ENCODE data around the gene EPS15.

EPS15 gene

GRCh38 chr1:51331206-51332100, 187.6 kb downstream of the EPS15 start (continued):
- TF ChIP-seq PRDM2 (tag by site-specific recombination; IDR thresholded peaks at IDR 0.05; ENCODE audit: borderline replicate concordance) (no peak), ZFP69B (tag by site-specific recombination; IDR thresholded peaks at IDR 0.05) (no peak), ZNF621 (tag by site-specific recombination; IDR thresholded peaks at IDR 0.05) (no peak), GFI1B (tag by site-specific recombination; IDR thresholded peaks at IDR 0.05) (no peak), MEIS1 (CRISPR knock-in tag; IDR thresholded peaks at IDR 0.05; ENCODE audit: borderline replicate concordance) (no peak), ZNF311 (tag by site-specific recombination; IDR thresholded peaks at IDR 0.05; ENCODE audit: borderline replicate concordance) (no peak), ZFP41 (tag by site-specific recombination; IDR thresholded peaks at IDR 0.05; ENCODE audit: borderline replicate concordance) (no peak), GLIS1 (tag by site-specific recombination; IDR thresholded peaks at IDR 0.05) (peak; percentile 86), ZBTB8A (tag by site-specific recombination; IDR thresholded peaks at IDR 0.05) (0 out of 2 replicates have a peak, but pooled peaks have one; percentile 6), INSM2 (tag by site-specific recombination; IDR thresholded peaks at IDR 0.05) (no peak), BCL11B (tag by site-specific recombination; IDR thresholded peaks at IDR 0.05; ENCODE audit: low read depth) (no peak), ZNF830 (tag by site-specific recombination; IDR thresholded peaks at IDR 0.05; ENCODE audit: low read depth) (no peak), ZNF16 (tag by site-specific recombination; IDR thresholded peaks at IDR 0.05; ENCODE audit: low read depth) (no peak), ZNF585B (tag by site-specific recombination; IDR thresholded peaks at IDR 0.05) (no peak), ZNF19 (tag by site-specific recombination; IDR thresholded peaks at IDR 0.05; ENCODE audit: low read depth) (no peak), ZNF324 (tag by site-specific recombination; IDR thresholded peaks at IDR 0.05) (no peak), ZBTB11 (tag by site-specific recombination; conservative IDR thresholded peaks at IDR 0.05; ENCODE audit: low read depth) (0 out of 2 replicates have a peak, but pooled peaks have one; percentile 9), ZNF704 (tag by site-specific recombination; IDR thresholded peaks at IDR 0.05) (no peak), ZNF416 (tag by site-specific recombination; IDR thresholded peaks at IDR 0.05) (no peak), KLF1 (tag by site-specific recombination; IDR thresholded peaks at IDR 0.05) (no peak), ZSCAN16 (tag by site-specific recombination; IDR thresholded peaks at IDR 0.05) (no peak), GLI4 (tag by site-specific recombination; IDR thresholded peaks at IDR 0.05) (no peak), ZFHX2 (tag by site-specific recombination; conservative IDR thresholded peaks at IDR 0.05) (no peak), SCRT2 (tag by site-specific recombination; IDR thresholded peaks at IDR 0.05) (no peak), KLF16 (tag by site-specific recombination; IDR thresholded peaks at IDR 0.05) (peak; percentile 39; the same call in 1 of the 2 replicates), ZNF202 (tag by site-specific recombination; IDR thresholded peaks at IDR 0.05; ENCODE audit: borderline replicate concordance) (no peak)
- TF ChIP-seq, protein P1, sequence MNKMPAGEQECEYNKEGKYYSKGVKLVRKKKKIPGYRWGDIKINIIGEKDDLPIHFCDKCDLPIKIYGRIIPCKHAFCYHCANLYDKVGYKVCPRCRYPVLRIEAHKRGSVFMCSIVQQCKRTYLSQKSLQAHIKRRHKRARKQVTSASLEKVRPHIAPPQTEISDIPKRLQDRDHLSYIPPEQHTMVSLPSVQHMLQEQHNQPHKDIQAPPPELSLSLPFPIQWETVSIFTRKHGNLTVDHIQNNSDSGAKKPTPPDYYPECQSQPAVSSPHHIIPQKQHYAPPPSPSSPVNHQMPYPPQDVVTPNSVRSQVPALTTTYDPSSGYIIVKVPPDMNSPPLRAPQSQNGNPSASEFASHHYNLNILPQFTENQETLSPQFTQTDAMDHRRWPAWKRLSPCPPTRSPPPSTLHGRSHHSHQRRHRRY (tag by site-specific recombination; IDR thresholded peaks at IDR 0.05) = no peak
